T-helper 17 cell (primary cell): ENCODE results near the gene C1orf232. TPM values are rescaled to one million over a fixed set of nuclear protein-coding genes. Genes with fewer than 3 reads are reported as not detected.

Experiments used
- ATAC-seq: fragments of 150-1000 bp; cut with Tn5 transposase; 2 replicates; pipeline ENCODE4 v1.10.0; 2021; ENCODE audit warnings: mild to moderate bottlenecking, moderate library complexity
- DNase-seq, 3 donors: peaks; one replicate each; pipeline versions ENCODE4 v3.0.0 to v3.0.0-alpha.2; 2020 to 2021
- H3K9me3 ChIP-seq: one replicate; pipeline ENCODE4 v1.7.0; 2013; ENCODE audit warnings: low read length, mild to moderate bottlenecking; ENCODE audit not compliant: control insufficient read depth, poor library complexity, severe bottlenecking
- H3K27ac Mint-ChIP-seq: one replicate; pipeline ENCODE4 v1.8.0; 2022; ENCODE audit warnings: mild to moderate bottlenecking, moderate library complexity, mixed read lengths
- H3K27me3 Mint-ChIP-seq: one replicate; pipeline ENCODE4 v1.8.0; 2022; ENCODE audit warnings: mixed read lengths
- H3K36me3 Mint-ChIP-seq: one replicate; pipeline ENCODE4 v1.8.0; 2022; ENCODE audit warnings: low read depth, mixed read lengths
- H3K4me1 Mint-ChIP-seq: one replicate; pipeline ENCODE4 v1.8.0; 2022; ENCODE audit warnings: mild to moderate bottlenecking, mixed read lengths
- H3K4me3 Mint-ChIP-seq: one replicate; pipeline ENCODE4 v1.8.0; 2022; ENCODE audit warnings: mild to moderate bottlenecking, moderate library complexity, mixed read lengths
- total RNA-seq, 4 donors: library from RNA in 2 of 4; stranded (reverse) in 2 of 4; gene quantifications; one replicate each; pipeline ENCODE4 v1.2.3 and lab custom pipeline; 2022 to 2026

C1orf232 gene
- total RNA-seq, 2 donors from 2014 or later: not detected

- DNase-seq (peak; percentile 74 to 81 (median 75)), ATAC-seq (peak; percentile 94)
- no peaks in the 10 kb centered on the region for H3K36me3 Mint-ChIP-seq
- peaks cover 11% of the 10 kb centered on the region for H3K4me1 Mint-ChIP-seq
- no peaks in the 10 kb centered on the region for H3K27me3 Mint-ChIP-seq
- H3K9me3 ChIP-seq: no peaks in the 10 kb centered on the region
- H3K4me3 Mint-ChIP-seq: peak within 1 kb of the TSS; percentile 92
- peak within 1 kb of the TSS; percentile 79 for H3K27ac Mint-ChIP-seq
Observed at GRCh38 chr1:26169669-26170471, 1.1 kb upstream of the C1orf232 start, which contains the start of gene ZNF593. TSS of gene ZNF593 (plus strand) at chr1:26169908. CDS start at chr1:26169984, 76 bp downstream.

- H3K27me3 Mint-ChIP-seq: no peaks in the 10 kb centered on the region
- H3K4me1 Mint-ChIP-seq: peaks cover 16% of the 10 kb centered on the region
- no peaks in the 10 kb centered on the region for H3K9me3 ChIP-seq
- no peak for ATAC-seq
- DNase-seq: no peak
- H3K27ac Mint-ChIP-seq: peak overlapping the region; percentile 79
- peak overlapping the region; percentile 92 for H3K4me3 Mint-ChIP-seq
- H3K36me3 Mint-ChIP-seq: no peaks in the 10 kb centered on the region
Observed at GRCh38 chr1:26169198-26169554, 413 bp upstream of the C1orf232 start.

GRCh38 chr1:26166719-26167281, 2.0 kb downstream of the C1orf232 start:
- H3K9me3 ChIP-seq: no peaks in the 10 kb centered on the region
- no peak for DNase-seq
- Mint-ChIP-seq H3K4me3 (no peak overlapping the region), H3K36me3 (no peaks in the 10 kb centered on the region), H3K27me3 (peaks cover 7% of the 10 kb centered on the region), H3K27ac (no peak overlapping the region), H3K4me1 (peaks cover 21% of the 10 kb centered on the region)
- ATAC-seq: no peak

- H3K4me3 Mint-ChIP-seq: peak overlapping the region; percentile 83
- peaks cover 15% of the 10 kb centered on the region for H3K4me1 Mint-ChIP-seq
- ATAC-seq: no peak
- no peaks in the 10 kb centered on the region for H3K9me3 ChIP-seq
- peak overlapping the region; percentile 71 for H3K27ac Mint-ChIP-seq
- H3K27me3 Mint-ChIP-seq: peaks cover 7% of the 10 kb centered on the region
- H3K36me3 Mint-ChIP-seq: no peaks in the 10 kb centered on the region
- DNase-seq: no peak
Observed at GRCh38 chr1:26164861-26165842, 3.6 kb downstream of the C1orf232 start.

- Mint-ChIP-seq H3K27me3 (peaks cover 13% of the 10 kb centered on the region), H3K27ac (peak overlapping the region; percentile 71), H3K4me1 (peaks cover 15% of the 10 kb centered on the region), H3K4me3 (peak overlapping the region; percentile 83), H3K36me3 (no peaks in the 10 kb centered on the region)
- no peaks in the 10 kb centered on the region for H3K9me3 ChIP-seq
- ATAC-seq (peak; percentile 69), DNase-seq (peak; percentile 37 to 63 (median 55))
Observed at GRCh38 chr1:26164036-26164860, 4.5 kb downstream of the C1orf232 start.

- H3K9me3 ChIP-seq: no peaks in the 10 kb centered on the region
- Mint-ChIP-seq H3K27ac (no peak overlapping the region), H3K4me3 (peak overlapping the region; percentile 63), H3K36me3 (no peaks in the 10 kb centered on the region), H3K27me3 (peaks cover 18% of the 10 kb centered on the region), H3K4me1 (peaks cover 15% of the 10 kb centered on the region)
- no peak for ATAC-seq
- DNase-seq: no peak
Observed at GRCh38 chr1:26163684-26164035, 5.1 kb downstream of the C1orf232 start.

GRCh38 chr1:26162220-26162709, 6.5 kb downstream of the C1orf232 start:
- DNase-seq (no peak), ATAC-seq (no peak)
- Mint-ChIP-seq H3K27ac (peak overlapping the region; percentile 6), H3K4me1 (peaks cover 15% of the 10 kb centered on the region), H3K36me3 (no peaks in the 10 kb centered on the region), H3K27me3 (peaks cover 29% of the 10 kb centered on the region), H3K4me3 (peak overlapping the region; percentile 65)
- H3K9me3 ChIP-seq: no peaks in the 10 kb centered on the region

GRCh38 chr1:26161415-26162219, 7.1 kb downstream of the C1orf232 start:
- H3K27ac Mint-ChIP-seq: peak overlapping the region; percentile 6
- no peaks in the 10 kb centered on the region for H3K36me3 Mint-ChIP-seq
- ATAC-seq: peak; percentile 68
- H3K4me3 Mint-ChIP-seq: peak overlapping the region; percentile 65
- peak in 2 of 3 donors; percentile 18 to 28 for DNase-seq
- H3K4me1 Mint-ChIP-seq: peaks cover 14% of the 10 kb centered on the region
- peaks cover 31% of the 10 kb centered on the region for H3K27me3 Mint-ChIP-seq
- H3K9me3 ChIP-seq: no peaks in the 10 kb centered on the region

- peak overlapping the region; percentile 52 for H3K4me3 Mint-ChIP-seq
- H3K27ac Mint-ChIP-seq: no peak overlapping the region
- ATAC-seq (no peak), DNase-seq (no peak)
- peaks cover 36% of the 10 kb centered on the region for H3K27me3 Mint-ChIP-seq
- H3K36me3 Mint-ChIP-seq: no peaks in the 10 kb centered on the region
- H3K4me1 Mint-ChIP-seq: peaks cover 12% of the 10 kb centered on the region
- H3K9me3 ChIP-seq: no peaks in the 10 kb centered on the region
Observed at GRCh38 chr1:26160527-26161414, 8.0 kb downstream of the C1orf232 start.

GRCh38 chr1:26159743-26160039, 9.1 kb downstream of the C1orf232 start:
- ATAC-seq: no peak
- Mint-ChIP-seq H3K4me3 (no peak overlapping the region), H3K27ac (no peak overlapping the region), H3K4me1 (peaks cover 12% of the 10 kb centered on the region), H3K36me3 (no peaks in the 10 kb centered on the region), H3K27me3 (peaks cover 46% of the 10 kb centered on the region)
- DNase-seq: no peak
- no peaks in the 10 kb centered on the region for H3K9me3 ChIP-seq
